Karpas-422 (cell line): ENCODE data around the gene SRPK2. TPM values are rescaled to one million over a fixed set of nuclear protein-coding genes. Genes with fewer than 3 reads are reported as not detected.

Experiments
- DNase-seq: peaks from one replicate; pipeline ENCODE4 v3.0.0-alpha.2; 2015
- H2AFZ ChIP-seq: fragments of 200-600 bp; sonication (generic); 2 replicates; pipeline ENCODE4 v1.6.1; 2014; ENCODE audit warnings: antibody characterized with exemption, low read length, mixed read lengths
- H3K27ac ChIP-seq: fragments of 200-600 bp; sonication (generic); 2 replicates; pipeline ENCODE4 v1.5.1; 2014; ENCODE audit warnings: mild to moderate bottlenecking, low read length, moderate library complexity
- H3K27me3 ChIP-seq: fragments of 200-600 bp; sonication (generic); 2 replicates; pipeline ENCODE4 v1.6.1; 2014; ENCODE audit warnings: low read length, mixed read lengths
- H3K36me3 ChIP-seq: fragments of 200-600 bp; sonication (generic); 2 replicates; pipeline ENCODE4 v1.6.1; 2014; ENCODE audit warnings: low read length, mixed read lengths; ENCODE audit not compliant: insufficient read depth
- H3K4me1 ChIP-seq: fragments of 200-600 bp; sonication (generic); 2 replicates; pipeline ENCODE4 v1.6.1; 2014; ENCODE audit warnings: mild to moderate bottlenecking, low read length, mixed read lengths
- H3K4me2 ChIP-seq: fragments of 200-600 bp; sonication (generic); 2 replicates; pipeline ENCODE4 v1.6.1; 2014; ENCODE audit warnings: low read length, low read depth, mild to moderate bottlenecking; ENCODE audit not compliant: poor library complexity, severe bottlenecking
- H3K4me3 ChIP-seq: fragments of 200-600 bp; sonication (generic); 2 replicates; pipeline ENCODE4 v1.5.1; 2014; ENCODE audit warnings: mild to moderate bottlenecking, antibody characterized with exemption, low read length, mixed read lengths
- H3K79me2 ChIP-seq: fragments of 200-600 bp; sonication (generic); 2 replicates; pipeline ENCODE4 v1.6.1; 2014; ENCODE audit warnings: mild to moderate bottlenecking, low read length, mixed read lengths
- H3K9ac ChIP-seq: fragments of 200-600 bp; sonication (generic); 2 replicates; pipeline ENCODE4 v1.6.0; 2014; ENCODE audit warnings: low read length
- H3K9me2 ChIP-seq: fragments of 200-600 bp; sonication (generic), shearing (Covaris generic); replicated peaks from 2 replicates; pipeline ENCODE4 v1.6.0; 2014; ENCODE audit warnings: mild to moderate bottlenecking, low read length, moderate library complexity; ENCODE audit not compliant: insufficient read depth
- H3K9me3 ChIP-seq: fragments of 300-700, 200-600 bp; sonication (generic); 2 replicates; pipeline ENCODE4 v1.6.1; 2014; ENCODE audit warnings: low read length, mixed read lengths
- H4K20me1 ChIP-seq: fragments of 200-600 bp; sonication (generic); 2 replicates; pipeline ENCODE4 v1.6.1; 2014; ENCODE audit warnings: mild to moderate bottlenecking, antibody characterized with exemption, low read length, low read depth; ENCODE audit not compliant: insufficient read depth
- total RNA-seq: library from RNA; depleted of rRNA; stranded (reverse); fragments of >200 nt; shearing (Covaris generic); gene quantifications from 2 replicates; pipeline ENCODE4 v1.2.3, GENCODE V29; 2014; ENCODE audit warnings: low replicate concordance

SRPK2 gene
- total RNA-seq, 1 experiment from 2014 or later, result 9.0 TPM

DNA sequence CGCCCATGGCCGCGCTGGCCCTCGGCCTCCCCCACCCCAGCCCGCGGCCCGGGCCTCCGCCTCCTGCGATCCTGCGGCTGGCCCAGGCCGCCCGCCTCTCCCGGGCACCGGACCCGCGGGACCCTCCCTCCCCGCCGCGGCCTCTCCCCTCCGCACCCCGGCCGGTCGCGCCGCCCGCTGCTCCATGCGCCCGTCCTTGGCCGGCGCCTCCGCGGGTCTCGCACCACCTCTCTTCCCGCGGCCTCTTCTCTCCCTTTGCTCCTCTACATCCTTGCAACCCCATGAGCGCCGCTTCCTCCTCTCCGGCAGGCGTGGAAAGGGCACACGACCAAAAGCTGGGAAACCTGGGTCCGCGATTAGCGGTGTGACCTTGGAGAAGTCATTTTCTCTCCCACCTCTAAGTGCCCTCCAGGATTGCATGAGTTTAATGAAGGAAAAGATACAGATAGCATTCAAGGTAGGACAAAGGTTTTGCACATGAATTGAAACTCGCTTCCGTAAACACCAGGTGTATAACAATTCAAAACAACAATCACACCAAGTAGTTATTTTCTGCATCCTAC is 448 bp upstream of the SRPK2 start:
- Histone ChIP-seq H3K27me3 (no peaks in the 10 kb centered on the region), H4K20me1 (no peaks in the 10 kb centered on the region), H3K36me3 (no peaks in the 10 kb centered on the region)

DNA sequence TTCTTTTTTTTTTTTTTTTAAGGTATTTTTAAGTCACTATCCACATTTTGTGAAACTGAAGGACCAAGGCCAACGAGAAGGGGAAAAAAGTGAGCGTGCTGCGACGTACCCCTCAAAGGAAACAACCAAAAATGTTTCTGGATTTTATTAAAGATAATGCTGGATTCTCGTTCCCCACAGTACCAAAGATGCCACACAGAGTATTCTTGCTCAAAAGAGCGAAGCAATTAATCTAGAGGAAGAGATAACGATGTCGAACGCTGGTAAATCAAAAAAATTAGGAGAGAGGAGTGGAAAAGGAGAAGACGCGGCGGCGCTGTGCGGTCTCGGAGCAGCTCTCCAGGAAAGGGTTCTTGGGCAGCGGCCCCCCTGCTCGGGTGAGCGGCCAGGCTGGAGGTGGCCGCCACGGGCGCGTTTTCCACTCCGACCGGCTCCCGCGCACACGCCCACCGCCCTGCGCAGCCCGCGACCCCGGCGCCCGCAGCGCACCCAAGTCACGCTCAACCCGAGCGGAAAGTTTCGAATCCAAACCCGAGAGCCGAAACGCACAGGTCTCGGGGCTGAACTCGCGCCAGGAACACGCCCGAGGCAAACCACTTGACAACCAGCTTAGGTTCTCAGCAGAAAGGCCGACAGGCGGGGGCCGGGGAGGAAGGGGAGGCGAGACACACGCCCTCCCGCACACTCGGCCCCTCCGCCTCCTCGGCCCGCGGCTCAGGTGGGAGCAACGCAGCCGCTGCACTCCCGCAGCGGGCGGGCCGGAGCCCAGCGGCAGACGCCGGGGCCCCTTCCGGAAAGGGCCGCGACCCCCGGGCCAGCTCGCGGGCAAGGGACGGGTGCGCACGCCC is 989 bp downstream of the SRPK2 start:
- peaks cover 8% of the 10 kb centered on the region for H3K4me1 ChIP-seq
- no peaks in the 10 kb centered on the region for H4K20me1 ChIP-seq
- H3K79me2 ChIP-seq, result no peaks in the 10 kb centered on the region
- peak; percentile 49 for DNase-seq
- peak overlapping the region; percentile 73 for H3K4me2 ChIP-seq
- peak overlapping the region; percentile 70 for H3K9ac ChIP-seq
- H3K9me2 ChIP-seq, result no peaks in the 10 kb centered on the region
- H3K36me3 ChIP-seq, result no peaks in the 10 kb centered on the region
- no peaks in the 10 kb centered on the region for H3K9me3 ChIP-seq
- no peak overlapping the region for H2AFZ ChIP-seq
- peak overlapping the region; percentile 66 for H3K4me3 ChIP-seq
- no peaks in the 10 kb centered on the region for H3K27me3 ChIP-seq
- no peak overlapping the region for H3K27ac ChIP-seq

More for the DNA sequence above, 448 bp upstream of the SRPK2 start:
- Histone ChIP-seq H2AFZ (no peak overlapping the region), H3K9me2 (no peaks in the 10 kb centered on the region), H3K9me3 (no peaks in the 10 kb centered on the region), H3K9ac (no peak overlapping the region), H3K4me2 (no peak overlapping the region), H3K79me2 (no peaks in the 10 kb centered on the region), H3K4me1 (peaks cover 8% of the 10 kb centered on the region), H3K4me3 (no peak overlapping the region), H3K27ac (no peak overlapping the region)
- DNase-seq, result no peak

DNA sequence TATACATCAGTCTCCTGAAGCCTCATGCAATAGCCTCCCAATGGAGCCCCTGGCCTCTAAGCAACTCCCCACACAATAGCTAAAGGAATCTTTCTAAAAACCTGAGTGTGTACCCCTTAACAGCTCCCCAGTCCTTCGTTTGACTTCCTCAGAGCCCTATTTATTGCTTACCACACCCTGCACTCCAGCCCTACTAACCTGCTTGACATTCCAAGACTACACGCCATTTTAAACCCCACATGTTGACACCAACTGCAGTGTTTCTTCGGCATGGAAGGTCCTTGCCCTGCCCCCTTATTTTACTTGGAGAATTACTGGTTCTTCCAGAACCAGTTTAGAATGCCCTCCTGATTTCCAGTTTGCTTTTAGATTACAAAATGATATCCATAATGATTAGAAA is 10.8 kb downstream of the SRPK2 start:
- Histone ChIP-seq H3K9me3 (no peaks in the 10 kb centered on the region), H4K20me1 (no peaks in the 10 kb centered on the region), H3K79me2 (no peaks in the 10 kb centered on the region), H3K4me3 (no peak overlapping the region), H3K4me1 (no peaks in the 10 kb centered on the region), H3K36me3 (no peaks in the 10 kb centered on the region), H3K27ac (no peak overlapping the region), H3K4me2 (no peak overlapping the region), H2AFZ (no peak overlapping the region), H3K9me2 (no peaks in the 10 kb centered on the region), H3K9ac (no peak overlapping the region), H3K27me3 (no peaks in the 10 kb centered on the region)
- DNase-seq, result no peak

DNA sequence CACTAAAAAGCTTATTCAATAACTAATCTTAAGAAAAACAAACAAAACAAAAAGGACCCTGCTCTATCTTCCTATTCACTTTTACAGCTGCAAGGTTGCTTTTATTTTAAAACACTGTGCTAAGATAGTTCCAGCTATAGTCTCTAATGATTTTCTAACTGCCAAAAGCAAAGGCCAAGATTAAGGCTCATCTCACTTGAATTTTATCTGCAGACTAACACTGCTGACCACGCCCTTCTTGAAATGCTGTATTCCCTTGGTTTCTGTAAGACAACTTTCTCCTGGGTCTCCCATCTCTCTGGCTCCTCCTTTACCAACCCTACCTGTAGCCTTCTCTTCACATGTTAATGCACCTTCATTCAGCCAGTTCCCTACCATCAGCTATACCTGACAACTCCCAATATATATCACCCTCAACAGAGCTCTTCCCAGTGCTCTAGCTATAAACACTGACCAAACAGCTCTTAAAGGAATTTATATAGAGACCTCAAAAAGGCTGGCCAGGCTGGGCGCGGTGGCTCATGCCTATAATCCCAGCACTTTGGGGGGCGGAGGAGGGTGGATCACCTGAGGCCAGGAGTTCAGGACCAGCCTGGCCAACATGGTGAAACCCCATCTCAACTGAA is 11.7 kb downstream of the SRPK2 start:
- H3K9me3 ChIP-seq, result no peaks in the 10 kb centered on the region
- H3K9me2 ChIP-seq, result no peaks in the 10 kb centered on the region
- no peak for DNase-seq
- H3K36me3 ChIP-seq, result no peaks in the 10 kb centered on the region
- H3K27ac ChIP-seq, result no peak overlapping the region
- no peak overlapping the region for H2AFZ ChIP-seq
- H3K79me2 ChIP-seq, result no peaks in the 10 kb centered on the region
- no peaks in the 10 kb centered on the region for H3K4me1 ChIP-seq
- H3K27me3 ChIP-seq, result no peaks in the 10 kb centered on the region
- H4K20me1 ChIP-seq, result no peaks in the 10 kb centered on the region
- H3K9ac ChIP-seq, result no peak overlapping the region
- no peak overlapping the region for H3K4me3 ChIP-seq
- H3K4me2 ChIP-seq, result no peak overlapping the region

DNA sequence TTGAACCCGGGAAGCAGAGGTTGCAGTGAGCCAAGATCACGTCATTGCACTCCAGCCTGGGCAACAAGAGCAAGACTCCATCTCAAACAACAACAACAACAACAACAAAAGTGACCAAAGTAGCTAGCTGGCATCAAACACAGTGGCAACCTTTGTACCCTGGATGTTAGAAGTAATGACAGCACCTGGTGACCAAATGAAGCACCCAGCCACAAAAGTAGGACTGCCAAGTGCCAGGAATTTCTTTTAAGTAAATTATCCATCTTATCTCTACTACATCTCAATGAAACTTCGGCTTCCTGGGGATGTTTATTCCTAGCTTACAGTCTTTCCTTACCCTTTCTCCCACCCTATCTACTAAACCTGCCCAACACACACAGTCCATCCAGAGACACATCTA is 18.8 kb downstream of the SRPK2 start:
- Histone ChIP-seq H3K9ac (no peak overlapping the region), H3K27ac (no peak overlapping the region), H3K27me3 (no peaks in the 10 kb centered on the region), H3K4me3 (no peak overlapping the region), H3K4me2 (no peak overlapping the region), H3K79me2 (no peaks in the 10 kb centered on the region), H3K36me3 (no peaks in the 10 kb centered on the region), H3K9me3 (no peaks in the 10 kb centered on the region), H4K20me1 (no peaks in the 10 kb centered on the region), H2AFZ (no peak overlapping the region), H3K4me1 (no peaks in the 10 kb centered on the region), H3K9me2 (no peaks in the 10 kb centered on the region)
- no peak for DNase-seq

DNA sequence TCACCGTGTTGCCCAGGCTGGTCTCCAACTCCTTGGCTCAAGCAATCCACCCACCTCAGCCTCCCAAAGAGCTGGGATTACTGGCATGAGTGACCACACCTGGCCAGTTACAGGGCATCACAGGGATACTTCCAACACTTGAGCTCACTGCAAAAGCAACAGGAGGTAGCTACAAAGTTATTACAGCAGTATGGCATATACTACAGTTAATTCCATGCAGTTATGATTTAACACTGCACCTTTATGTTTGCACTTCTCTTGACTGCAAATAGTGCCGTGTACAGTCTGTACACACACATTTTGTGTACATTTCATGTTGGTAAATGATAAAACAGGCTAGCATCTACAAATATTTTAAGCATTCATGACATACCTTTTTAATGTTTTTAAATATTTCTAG is 21.3 kb downstream of the SRPK2 start:
- no peaks in the 10 kb centered on the region for H3K36me3 ChIP-seq
- no peaks in the 10 kb centered on the region for H3K9me2 ChIP-seq
- no peaks in the 10 kb centered on the region for H4K20me1 ChIP-seq
- no peaks in the 10 kb centered on the region for H3K79me2 ChIP-seq
- H3K9me3 ChIP-seq, result no peaks in the 10 kb centered on the region
- no peak overlapping the region for H3K4me3 ChIP-seq
- H3K4me1 ChIP-seq, result no peaks in the 10 kb centered on the region
- no peak overlapping the region for H2AFZ ChIP-seq
- no peaks in the 10 kb centered on the region for H3K27me3 ChIP-seq
- H3K27ac ChIP-seq, result no peak overlapping the region
- H3K9ac ChIP-seq, result no peak overlapping the region
- no peak for DNase-seq
- no peak overlapping the region for H3K4me2 ChIP-seq

DNA sequence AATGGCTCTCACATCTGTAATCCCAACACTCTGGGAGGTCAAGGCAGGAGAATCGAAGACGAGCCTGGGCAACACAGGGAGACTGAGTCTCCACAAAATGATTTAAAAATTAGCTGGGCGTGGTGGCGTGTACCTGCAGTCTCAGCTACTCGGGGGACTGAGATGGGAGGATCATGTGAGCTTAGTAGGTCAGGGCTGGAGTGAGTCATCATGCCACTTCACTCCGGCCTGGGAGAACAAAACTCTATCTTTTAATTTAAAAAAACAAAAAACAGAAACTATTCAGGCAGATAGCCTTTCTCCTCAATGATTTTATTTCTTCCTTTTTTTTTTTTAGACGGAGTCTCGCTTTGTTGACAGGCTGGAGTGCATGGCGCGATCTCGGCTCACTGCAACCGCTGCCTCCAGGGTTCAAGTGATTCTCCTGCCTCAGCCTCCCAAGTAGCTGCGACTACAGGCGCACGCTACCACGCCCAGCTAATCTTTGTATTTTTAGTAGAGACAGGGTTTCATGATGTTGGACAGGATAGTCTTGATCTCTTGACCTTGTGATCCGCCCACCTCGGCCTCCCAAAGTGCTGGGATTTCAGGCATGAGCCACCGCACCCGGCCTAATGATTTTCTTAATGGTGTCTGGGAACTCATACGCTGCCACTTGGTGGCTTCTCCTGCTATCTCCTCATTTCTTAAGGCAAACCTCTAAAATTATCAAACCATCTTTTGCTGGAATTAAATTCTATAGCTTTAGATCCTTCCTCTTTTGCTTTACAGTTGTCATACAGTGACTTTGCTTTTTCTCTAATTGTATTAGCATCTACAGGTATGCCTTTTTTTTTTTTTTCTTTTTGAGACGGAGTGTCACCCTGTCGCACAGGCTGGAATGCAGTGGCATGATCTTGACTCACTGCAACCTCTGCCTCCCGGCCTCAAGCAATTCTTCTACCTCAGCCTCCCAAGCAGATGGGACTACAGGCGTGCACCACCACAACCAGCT is 22.9 kb downstream of the SRPK2 start:
- H3K9me3 ChIP-seq, result no peaks in the 10 kb centered on the region
- no peak overlapping the region for H3K9ac ChIP-seq
- H3K9me2 ChIP-seq, result no peaks in the 10 kb centered on the region
- H3K27me3 ChIP-seq, result no peaks in the 10 kb centered on the region
- no peaks in the 10 kb centered on the region for H3K4me1 ChIP-seq
- H3K79me2 ChIP-seq, result no peaks in the 10 kb centered on the region
- H3K4me3 ChIP-seq, result no peak overlapping the region
- no peak overlapping the region for H3K4me2 ChIP-seq
- H3K27ac ChIP-seq, result no peak overlapping the region
- H2AFZ ChIP-seq, result no peak overlapping the region
- DNase-seq, result no peak
- H3K36me3 ChIP-seq, result no peaks in the 10 kb centered on the region
- no peaks in the 10 kb centered on the region for H4K20me1 ChIP-seq
